GM12878 (cell line): Measurements from ENCODE around the gene SUFU. TPM values are rescaled to one million over a fixed set of nuclear protein-coding genes. Genes with fewer than 3 reads are reported as not detected.

ENCODE experiments used
- CEBPZ ChIP-seq: fragments of 150-350 bp; IDR thresholded peaks from 2 replicates; pipeline ENCODE4 v1.6.1; 2016; ENCODE audit warnings: low read depth, low read length
- IRF5 ChIP-seq: fragments of 450-650 bp; IDR thresholded peaks from 2 replicates; pipeline ENCODE4 v1.6.1; 2017; ENCODE audit warnings: borderline replicate concordance
- PML ChIP-seq: IDR thresholded peaks from 2 replicates; pipeline ENCODE4 v1.6.1; 2012; ENCODE audit warnings: low read length, inconsistent platforms
- POLR2AphosphoS2 ChIP-seq: IDR thresholded peaks from 2 replicates; pipeline ENCODE4 v1.6.1; 2011; ENCODE audit warnings: low read depth, mild to moderate bottlenecking, low read length, improper control_type of control experiment, moderate library complexity
- REST ChIP-seq: IDR thresholded peaks from 2 replicates; pipeline ENCODE4 v1.6.1; 2012; ENCODE audit warnings: mild to moderate bottlenecking, low read depth, low read length
- ZNF592 ChIP-seq: fragments of 450-650 bp; IDR thresholded peaks from 2 replicates; pipeline ENCODE4 v1.6.1; 2017; ENCODE audit warnings: mild to moderate bottlenecking, moderate library complexity
- polyA plus RNA-seq, 11 experiments: library from polyadenylated mRNA; depleted of rRNA in 4 of 11; unstranded in 6 of 11; stranded (reverse) in 5 of 11; fragments of >200 nt; fragmentation: Nextera tagmentation in 4 of 11; fragmentation: Illumina TruSeq in 1 of 11; extraction: Ambion mirVana in 4 of 11; extraction: Trizol in 1 of 11; gene quantifications; 1 replicate in 1 of 11; 2 replicates in 10 of 11; pipeline versions ENCODE4 v1.2.1 to v1.2.3, GENCODE V29; 2011 to 2016; ENCODE audit warnings: inconsistent platforms in 2 of 11, missing spikeins in 2 of 11, low read depth in 1 of 11
- total RNA-seq, 4 experiments: library from RNA; depleted of rRNA in 3 of 4; stranded (reverse); fragments of >200 nt in 3 of 4; fragmentation: Illumina TruSeq in 1 of 4; extraction: Trizol in 1 of 4; gene quantifications; 2 replicates each; pipeline versions ENCODE4 v1.2.1 to v1.2.3, GENCODE V29; 2013 to 2021

Gene SUFU
- total and polyA plus RNA-seq, 10 of the 15 experiments (the other 5 are each of a cell fraction or from before 2014, with no cell fraction given), result 0.68 to 7.7 (median 2.4) TPM

- TF ChIP-seq PML (no peak), CEBPZ (no peak), REST (no peak), ZNF592 (no peak), POLR2AphosphoS2 (no peak), IRF5 (no peak)
These were observed 141.0 kb downstream of the SUFU start (continued) for GRCh38 chr10:102644646-102645387.
